ENCODE results near the gene ATP6AP2. TPM values are rescaled to one million over a fixed set of nuclear protein-coding genes. Genes with fewer than 3 reads are reported as not detected.
"Not testable (repeated sequence)": the region's sequence is repeated elsewhere in the genome, so short reads cannot be mapped to it uniquely, and the experiment has no call there.

ATP6AP2 gene
- total and polyA plus RNA-seq, 2 donors (not counting 1 experiment from before 2014, with no cell fraction given): 29.0 to 53.3 TPM

GRCh38 chrX:40564447-40564846 is 16.3 kb upstream of the ATP6AP2 start:
- ChIA-PET POLR2A (interaction anchor here (0.6 kb wide), 1 partner anchor 658 kb away, joined by 3 read pairs; no protein-coding TSS in a partner anchor), CTCF (no interaction called here)
- Histone ChIP-seq H3K79me2 (ENCODE audit: control insufficient read depth, insufficient read depth, low read length) (no peaks in the 10 kb centered on the region), H3K36me3 (replicated peaks in 1 of 2; ENCODE audit: control extremely low read depth in 1 of 2, control insufficient read depth in 1 of 2, extremely low read depth in 1 of 2, insufficient read depth in 2 of 2, low read length in 1 of 2) (no peaks in the 10 kb centered on the region), H3K4me3 (ENCODE audit: control extremely low read depth in 1 of 5, extremely low read depth in 1 of 5, insufficient read depth in 1 of 5, low read depth in 2 of 5, low read length in 4 of 5) (no peak overlapping the region), H3K27me3 (replicated peaks in 1 of 4; ENCODE audit: control extremely low read depth in 1 of 4, control insufficient read depth in 3 of 4, insufficient read depth in 4 of 4, low read length in 3 of 4) (no peaks in the 10 kb centered on the region), H3K9ac (ENCODE audit: low read length) (no peak overlapping the region), H2AFZ (ENCODE audit: insufficient read depth, low read depth, low read length, poor library complexity, severe bottlenecking) (no peak overlapping the region), H4K20me1 (ENCODE audit: control insufficient read depth, insufficient read depth, low read length, poor library complexity, severe bottlenecking) (no peaks in the 10 kb centered on the region), H3K27ac (ENCODE audit: low read length in 2 of 2) (no peak overlapping the region), H3K4me2 (replicated peaks; ENCODE audit: low read depth, low read length, poor library complexity, severe bottlenecking) (no peak overlapping the region), H3K9me3 (ENCODE audit: control extremely low read depth in 1 of 3, control insufficient read depth in 2 of 3, insufficient read depth in 1 of 3, low read length in 2 of 3) (no peaks in the 10 kb centered on the region), H3K4me1 (ENCODE audit: control insufficient read depth in 2 of 2, insufficient read depth in 2 of 2, low read length in 2 of 2) (no peaks in the 10 kb centered on the region)
- no CpG with 5 or more reads among the region's 4 CpGs for WGBS (ENCODE audit: insufficient coverage)
- TF ChIP-seq CTCF (IDR thresholded peaks at IDR 0.05) (no peak), EZH2 (IDR thresholded peaks at IDR 0.05; ENCODE audit: borderline replicate concordance, insufficient read depth, low read depth, low read length, poor library complexity, severe bottlenecking) (no peak)
- no peaks in the 10 kb centered on the region for H3K9me3 Mint-ChIP-seq (ENCODE audit: insufficient read depth)
- no peak for DNase-seq
- no peak for ATAC-seq (ENCODE audit: low read depth)
- intact Hi-C loops (cut with micrococcal nuclease): no loop called here
- peaks cover 2% of the 10 kb centered on the region for H3K4me1 Mint-ChIP-seq
- H3K27ac Mint-ChIP-seq: no peak overlapping the region
- no peak overlapping the region for H3K4me3 Mint-ChIP-seq
- no peaks in the 10 kb centered on the region for H3K27me3 Mint-ChIP-seq

GRCh38 chrX:40570346-40571093 is 10.2 kb upstream of the ATP6AP2 start:
- peak overlapping the region; percentile 69 for H3K4me2 ChIP-seq (replicated peaks; ENCODE audit: low read depth, low read length, poor library complexity, severe bottlenecking)
- CTCF ChIA-PET: interaction anchor here (0.9 kb wide), 1 partner anchor 26 kb away, joined by 5 read pairs; no protein-coding TSS in a partner anchor
- no peaks in the 10 kb centered on the region for H3K79me2 ChIP-seq (ENCODE audit: control insufficient read depth, insufficient read depth, low read length)
- peak overlapping the region; percentile 22 to 57 for H3K27ac ChIP-seq (ENCODE audit: low read length in 2 of 2)
- peaks cover 16% of the 10 kb centered on the region for H3K4me1 Mint-ChIP-seq
- no peaks in the 10 kb centered on the region for H3K9me3 ChIP-seq (ENCODE audit: control extremely low read depth in 1 of 3, control insufficient read depth in 2 of 3, insufficient read depth in 1 of 3, low read length in 2 of 3)
- TF ChIP-seq CTCF (IDR thresholded peaks at IDR 0.05) (no peak), EZH2 (IDR thresholded peaks at IDR 0.05; ENCODE audit: borderline replicate concordance, insufficient read depth, low read depth, low read length, poor library complexity, severe bottlenecking) (no peak)
- POLR2A ChIA-PET: no interaction called here
- H3K9ac ChIP-seq (ENCODE audit: low read length): peak overlapping the region; percentile 35
- H3K9me3 Mint-ChIP-seq (ENCODE audit: insufficient read depth): no peaks in the 10 kb centered on the region
- intact Hi-C loops (cut with micrococcal nuclease): no loop called here
- no CpG with 5 or more reads among the region's 10 CpGs for WGBS (ENCODE audit: insufficient coverage)
- peak overlapping the region; percentile 76 for H3K4me3 Mint-ChIP-seq
- no peaks in the 10 kb centered on the region for H3K36me3 ChIP-seq (replicated peaks in 1 of 2; ENCODE audit: control extremely low read depth in 1 of 2, control insufficient read depth in 1 of 2, extremely low read depth in 1 of 2, insufficient read depth in 2 of 2, low read length in 1 of 2)
- DNase-seq (peak; percentile 51), ATAC-seq (ENCODE audit: low read depth) (peak; percentile 68)
- H3K27me3 Mint-ChIP-seq: no peaks in the 10 kb centered on the region
- peaks cover 11 to 17% of the 10 kb centered on the region in 2 donors for H3K4me1 ChIP-seq (ENCODE audit: control insufficient read depth in 2 of 2, insufficient read depth in 2 of 2, low read length in 2 of 2)
- H3K27me3 ChIP-seq (replicated peaks in 1 of 4; ENCODE audit: control extremely low read depth in 1 of 4, control insufficient read depth in 3 of 4, insufficient read depth in 4 of 4, low read length in 3 of 4): no peaks in the 10 kb centered on the region
- peak overlapping the region; percentile 54 for H3K27ac Mint-ChIP-seq
- peak overlapping the region; percentile 69 for H2AFZ ChIP-seq (ENCODE audit: insufficient read depth, low read depth, low read length, poor library complexity, severe bottlenecking)
- no peaks in the 10 kb centered on the region for H4K20me1 ChIP-seq (ENCODE audit: control insufficient read depth, insufficient read depth, low read length, poor library complexity, severe bottlenecking)
- peak overlapping the region; percentile 17 to 59 (median 47) for H3K4me3 ChIP-seq (ENCODE audit: control extremely low read depth in 1 of 5, extremely low read depth in 1 of 5, insufficient read depth in 1 of 5, low read depth in 2 of 5, low read length in 4 of 5)

GRCh38 chrX:40571164-40571563 is 9.6 kb upstream of the ATP6AP2 start:
- H3K27ac ChIP-seq (ENCODE audit: low read length in 2 of 2): peak overlapping the region; percentile 22 to 57
- peak overlapping the region; percentile 69 for H2AFZ ChIP-seq (ENCODE audit: insufficient read depth, low read depth, low read length, poor library complexity, severe bottlenecking)
- H3K9me3 Mint-ChIP-seq (ENCODE audit: insufficient read depth); H3K36me3 ChIP-seq (replicated peaks in 1 of 2; ENCODE audit: control extremely low read depth in 1 of 2, control insufficient read depth in 1 of 2, extremely low read depth in 1 of 2, insufficient read depth in 2 of 2, low read length in 1 of 2); POLR2A ChIA-PET; H4K20me1 ChIP-seq (ENCODE audit: control insufficient read depth, insufficient read depth, low read length, poor library complexity, severe bottlenecking); H3K79me2 ChIP-seq (ENCODE audit: control insufficient read depth, insufficient read depth, low read length); DNase-seq; intact Hi-C loops (cut with micrococcal nuclease); H3K9me3 ChIP-seq (ENCODE audit: control extremely low read depth in 1 of 3, control insufficient read depth in 2 of 3, insufficient read depth in 1 of 3, low read length in 2 of 3); ATAC-seq (ENCODE audit: low read depth); H3K27me3 Mint-ChIP-seq; H3K27me3 ChIP-seq (replicated peaks in 1 of 4; ENCODE audit: control extremely low read depth in 1 of 4, control insufficient read depth in 3 of 4, insufficient read depth in 4 of 4, low read length in 3 of 4): not testable (repeated sequence)
- peak overlapping the region; percentile 35 for H3K9ac ChIP-seq (ENCODE audit: low read length)
- peaks cover 11 to 17% of the 10 kb centered on the region in 2 donors for H3K4me1 ChIP-seq (ENCODE audit: control insufficient read depth in 2 of 2, insufficient read depth in 2 of 2, low read length in 2 of 2)
- CTCF ChIA-PET: interaction anchor here (0.9 kb wide), 2 partner anchors 27 kb away, joined by 3 to 5 read pairs; no protein-coding TSS in a partner anchor
- WGBS (ENCODE audit: insufficient coverage): no CpG with 5 or more reads among the region's 5 CpGs
- peak overlapping the region; percentile 17 to 59 (median 47) for H3K4me3 ChIP-seq (ENCODE audit: control extremely low read depth in 1 of 5, extremely low read depth in 1 of 5, insufficient read depth in 1 of 5, low read depth in 2 of 5, low read length in 4 of 5)
- Mint-ChIP-seq H3K27ac (peak overlapping the region; percentile 54), H3K4me3 (peak overlapping the region; percentile 76), H3K4me1 (peaks cover 16% of the 10 kb centered on the region)
- peak overlapping the region; percentile 69 for H3K4me2 ChIP-seq (replicated peaks; ENCODE audit: low read depth, low read length, poor library complexity, severe bottlenecking)

All from B cell (primary cell).